CD4-positive, alpha-beta T cell treated with Interleukin-6 for 4 hours (primary cell): ENCODE data around the gene ITGA5.

Experiments
- DNase-seq: peaks from one replicate; pipeline ENCODE4 v3.0.0-alpha.2; 2020; ENCODE audit warnings: mixed read lengths

Gene ITGA5

DNA sequence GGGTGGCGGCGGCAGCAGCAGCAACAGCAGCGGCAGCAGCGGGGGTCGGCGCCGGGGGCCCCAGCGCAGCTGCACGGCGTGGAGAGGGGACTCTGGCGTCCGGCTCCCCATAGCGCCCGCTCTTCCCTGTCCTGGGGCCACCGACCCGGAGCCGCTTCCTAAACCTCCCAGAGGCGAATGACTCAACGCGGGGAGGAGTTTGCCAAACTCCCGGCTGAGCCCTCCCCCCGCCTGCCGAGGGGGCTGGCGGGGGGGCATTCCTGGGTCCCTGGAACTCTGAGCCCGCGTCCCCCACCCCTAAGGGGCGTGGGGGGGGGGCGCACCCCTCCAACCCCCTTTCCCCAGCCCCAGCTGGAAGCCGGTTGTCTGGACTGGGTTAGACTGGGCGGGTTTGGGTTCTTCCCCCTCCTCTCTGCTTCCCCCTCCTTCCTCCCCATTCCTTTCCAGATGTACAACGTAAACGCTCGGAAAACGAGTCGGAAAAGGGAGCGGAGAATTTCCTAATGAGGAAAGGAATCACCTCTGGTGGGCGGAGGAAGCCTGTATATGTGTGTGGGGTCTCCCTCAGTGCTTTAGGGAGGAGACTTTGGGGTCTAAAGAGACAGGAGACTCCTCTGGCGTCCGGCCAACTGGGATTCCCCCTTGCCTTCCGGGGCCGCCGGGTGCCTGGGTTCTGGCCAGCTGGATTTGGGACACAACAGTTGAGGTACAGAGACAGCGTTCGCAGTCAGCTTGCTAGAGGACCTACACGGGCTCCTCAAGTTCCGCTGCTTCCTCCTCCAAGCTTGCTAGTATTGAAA is at the start of gene ITGA5:
TSS of gene ITGA5 (minus strand) at position 179 of the 800 bp plus-strand sequence. CDS start at position 111, 68 bp downstream.
- peak; percentile 67 for DNase-seq

DNA sequence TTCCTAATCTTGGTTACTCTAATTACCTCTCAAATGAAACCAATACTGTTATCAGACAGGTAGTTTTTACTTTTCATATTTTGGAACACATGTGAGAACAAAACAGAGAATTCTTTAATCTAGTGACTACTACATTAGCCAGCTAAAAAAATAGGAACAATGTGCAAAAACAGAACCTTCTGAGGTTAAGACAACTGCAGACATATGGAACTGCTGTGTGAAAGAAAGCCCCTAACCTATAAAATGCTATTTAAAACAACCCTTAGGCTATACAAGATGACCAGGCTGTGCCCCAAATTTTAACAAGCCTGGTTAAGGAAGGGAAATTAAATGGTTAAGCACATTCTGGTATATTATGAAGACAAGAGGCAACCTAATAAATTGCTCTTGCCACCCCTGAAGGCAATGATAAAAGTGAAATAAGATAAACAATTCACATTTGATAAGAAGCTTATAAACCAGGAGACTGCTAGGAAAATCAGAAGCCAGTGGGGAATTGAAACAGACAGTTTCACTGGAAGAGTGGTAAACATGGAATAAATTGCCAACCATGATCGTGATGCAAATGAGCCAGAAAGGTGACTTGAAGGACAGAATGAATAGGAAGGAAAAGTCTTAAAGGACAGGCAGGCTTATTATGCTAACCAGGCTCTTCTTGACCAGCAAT is 46.9 kb upstream of the ITGA5 start:
- DNase-seq = no peak

DNA sequence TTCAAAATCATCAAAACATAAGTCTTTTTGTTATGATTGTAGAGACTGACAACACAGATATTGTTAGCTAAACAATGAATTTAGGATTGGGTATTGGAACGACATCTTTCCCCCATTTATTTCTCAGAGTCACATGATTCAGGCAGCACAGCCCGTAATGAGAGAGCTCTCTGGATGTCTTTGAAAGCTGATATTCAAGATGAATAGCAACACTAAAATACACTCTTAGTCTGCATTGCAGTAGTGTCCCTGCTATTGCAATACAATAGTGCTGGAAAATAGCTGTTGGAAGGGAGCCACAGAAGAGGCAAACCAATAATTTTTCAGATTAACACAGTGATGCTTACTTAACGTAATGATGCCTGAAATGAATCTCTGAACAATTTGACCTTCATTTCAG is 44.4 kb upstream of the ITGA5 start:
- no peak for DNase-seq

DNA sequence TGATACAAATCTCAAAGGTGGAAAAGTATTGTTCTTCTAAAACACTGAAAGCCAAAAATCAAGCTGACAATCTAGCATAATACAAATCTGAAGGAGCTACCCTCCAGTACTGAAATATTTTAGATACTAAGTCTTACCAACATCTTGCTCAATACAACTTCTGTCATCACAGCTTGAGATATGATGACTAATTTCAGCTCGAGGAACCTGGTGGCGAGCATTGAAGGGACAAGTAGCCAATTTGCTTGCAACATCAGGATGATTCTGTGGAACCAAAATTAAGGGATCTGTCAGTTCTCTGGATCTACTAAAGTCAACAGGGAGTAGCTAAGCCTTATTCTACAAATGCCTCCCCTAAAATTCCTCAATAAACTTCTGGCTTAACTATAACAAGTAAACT is 44.0 kb upstream of the ITGA5 start:
- no peak for DNase-seq

DNA sequence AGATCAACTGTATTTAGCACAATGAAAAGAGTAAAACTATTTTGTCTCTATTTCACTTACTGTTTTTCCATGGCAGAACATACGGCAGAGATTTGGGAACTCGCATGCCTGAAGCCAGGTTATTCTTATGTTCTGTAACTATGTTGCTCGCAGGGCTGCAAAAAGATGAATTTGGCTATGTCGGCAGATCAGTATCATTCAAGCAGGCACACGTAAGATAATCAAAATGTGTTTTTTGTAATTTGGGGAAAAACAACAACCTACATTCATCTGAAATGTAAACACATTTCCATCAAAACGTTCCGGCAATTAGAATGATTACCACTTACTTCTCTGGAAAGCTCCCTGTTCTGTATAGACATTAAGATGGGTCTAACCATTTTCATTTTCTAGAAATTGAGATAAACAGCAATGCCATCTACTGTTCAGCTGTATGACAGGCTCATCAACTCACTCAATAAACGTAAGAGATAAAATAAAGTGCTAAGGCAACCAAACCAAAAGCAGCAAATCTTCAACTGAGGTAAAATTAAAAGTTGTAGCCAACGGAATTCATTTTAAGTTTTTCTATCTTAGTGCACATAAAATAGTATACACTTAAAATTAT is 41.4 kb upstream of the ITGA5 start:
- DNase-seq = no peak

DNA sequence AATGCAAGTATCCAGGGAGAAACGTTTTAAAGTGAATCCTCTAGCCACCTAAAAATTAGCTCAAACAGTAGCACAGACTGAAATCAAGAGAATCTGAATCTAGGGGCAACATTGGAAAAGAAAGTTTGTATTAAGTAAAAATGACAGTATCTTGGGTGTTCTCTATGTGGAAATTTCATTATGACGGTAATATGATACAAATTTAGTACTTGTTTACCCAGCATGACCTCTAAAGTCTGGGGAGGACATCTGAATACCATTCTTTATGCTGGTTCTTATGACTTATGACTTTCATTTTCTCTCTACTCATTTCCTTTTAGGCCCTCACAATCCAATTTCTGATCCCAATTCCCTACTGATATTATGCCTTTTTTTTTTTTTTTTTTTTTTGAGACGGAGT is 40.3 kb upstream of the ITGA5 start:
- DNase-seq = no peak

DNA sequence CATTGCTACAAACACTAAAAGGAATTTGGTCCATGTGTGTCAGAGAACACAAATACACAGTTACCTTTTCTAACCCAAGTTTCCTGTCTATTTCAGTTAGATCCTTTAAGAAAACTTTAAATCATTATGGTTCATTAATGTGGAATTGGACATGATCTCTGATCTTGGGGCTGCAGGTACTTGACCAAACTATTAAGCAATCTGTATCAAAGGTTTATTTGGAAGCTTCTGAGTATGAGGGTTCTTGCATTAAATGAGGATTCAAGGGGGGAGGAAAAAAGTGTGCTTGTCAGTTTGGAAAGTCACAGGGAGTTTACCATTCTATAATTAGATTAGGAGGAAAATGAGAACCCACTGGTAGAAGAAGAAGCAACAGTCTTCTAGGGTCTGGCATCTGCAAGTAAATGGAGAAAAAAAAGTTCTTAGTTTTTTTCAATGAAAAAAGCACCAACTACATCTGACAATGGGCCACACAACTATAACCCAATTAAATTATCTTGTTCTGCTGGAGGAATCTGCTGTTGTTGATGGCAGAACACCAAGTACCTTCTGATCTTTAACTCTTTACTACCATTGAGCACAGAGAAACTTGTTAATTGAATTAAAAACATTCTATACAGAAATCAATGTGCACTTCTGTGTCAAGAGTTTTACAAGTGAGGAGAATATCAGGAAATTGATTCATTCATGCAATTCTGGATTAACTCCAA is 36.8 kb upstream of the ITGA5 start:
- DNase-seq = no peak

DNA sequence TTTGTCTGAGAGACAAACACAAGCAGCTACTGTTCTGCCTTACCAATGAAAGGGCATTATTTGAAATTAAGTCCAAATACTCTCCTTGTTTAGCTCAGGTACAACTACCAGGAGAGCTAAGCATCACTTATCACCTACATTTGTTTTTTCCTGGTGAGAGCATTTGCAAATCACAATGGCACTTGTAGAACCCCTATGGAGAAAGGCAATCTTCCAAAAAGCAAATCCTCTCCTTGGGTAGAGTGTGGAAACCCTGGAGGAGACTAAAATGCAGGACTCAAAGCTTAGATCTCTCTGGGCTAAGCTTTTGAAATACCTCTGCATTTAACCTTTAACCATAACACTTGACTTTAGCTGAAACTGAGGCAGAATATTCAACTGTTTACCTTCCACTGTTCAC is 33.6 kb upstream of the ITGA5 start:
- no peak for DNase-seq

DNA sequence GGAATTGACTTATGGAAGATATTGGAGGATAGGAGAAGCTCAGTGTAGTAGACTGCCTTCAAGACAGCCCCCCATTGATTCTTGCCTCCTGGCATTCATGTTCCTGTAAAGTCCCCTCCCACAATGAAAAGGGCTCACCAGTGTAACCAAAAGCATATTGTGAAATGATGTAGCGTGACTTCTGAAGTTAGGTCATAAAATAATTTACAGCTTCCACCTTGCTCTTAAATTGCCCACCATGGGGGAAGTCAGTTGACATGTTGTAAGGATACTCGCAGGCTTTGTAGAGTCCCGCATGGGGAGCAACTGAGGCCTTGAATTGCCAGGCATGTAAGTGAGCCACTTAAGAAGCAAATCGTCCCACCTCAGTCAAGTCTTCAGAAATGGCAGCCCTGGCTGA is 29.3 kb upstream of the ITGA5 start:
- no peak for DNase-seq

DNA sequence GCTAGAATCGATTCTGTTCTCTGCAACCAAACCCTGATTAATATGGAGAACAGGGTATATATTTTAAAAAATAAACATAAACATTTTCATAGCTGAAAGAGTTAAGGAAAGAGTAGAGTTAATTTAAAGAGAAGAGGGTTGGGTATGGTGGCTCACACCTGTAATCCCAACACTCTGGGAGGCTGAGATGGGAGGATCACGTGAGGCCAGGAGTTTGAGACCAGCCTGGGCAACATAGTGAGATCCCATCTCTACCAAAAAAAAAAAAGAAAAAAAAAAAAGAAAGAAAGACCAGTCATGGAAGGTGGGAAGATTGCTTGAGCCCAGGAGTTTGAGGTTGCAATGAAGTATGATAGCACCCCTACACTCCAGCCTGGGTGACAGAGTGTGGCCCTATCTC is 28.9 kb upstream of the ITGA5 start:
- no peak for DNase-seq

DNA sequence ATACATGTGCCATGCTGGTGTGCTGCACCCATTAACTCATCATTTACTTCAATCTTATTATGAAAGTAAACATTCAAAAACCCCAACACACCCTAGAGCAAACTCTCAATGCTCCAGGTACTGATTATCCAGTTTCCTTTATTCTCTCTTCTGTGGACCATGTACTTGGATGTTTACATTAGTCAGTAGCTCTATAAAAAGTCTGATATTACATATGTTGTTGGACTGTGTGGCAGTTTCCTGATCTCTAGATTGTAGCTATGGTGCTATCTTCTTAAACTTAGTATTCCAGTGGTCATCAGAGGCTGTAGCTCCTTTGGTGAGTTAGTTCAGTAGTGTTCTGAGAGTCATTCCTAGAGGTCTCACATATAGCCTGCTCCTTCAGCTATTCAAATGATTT is 25.1 kb upstream of the ITGA5 start:
- DNase-seq = no peak

DNA sequence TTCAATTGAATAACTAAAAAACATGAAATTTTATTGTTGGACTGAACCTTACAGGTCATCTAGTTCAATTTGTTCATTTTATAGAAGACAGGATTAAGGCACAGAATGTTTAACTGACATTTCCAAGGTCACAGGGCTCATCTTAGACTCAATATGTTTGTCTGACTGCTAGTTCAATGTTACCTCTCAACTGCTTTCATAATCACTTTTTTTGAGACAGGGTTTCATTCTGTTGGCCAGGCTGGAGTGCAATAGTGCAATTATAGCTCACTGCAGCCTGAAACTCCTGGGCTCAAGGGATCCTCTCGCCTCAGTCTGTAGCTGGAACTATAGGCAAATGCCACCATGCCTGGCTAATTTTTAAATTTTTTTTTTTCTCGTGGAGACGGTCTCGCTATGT is 24.4 kb upstream of the ITGA5 start:
- no peak for DNase-seq

DNA sequence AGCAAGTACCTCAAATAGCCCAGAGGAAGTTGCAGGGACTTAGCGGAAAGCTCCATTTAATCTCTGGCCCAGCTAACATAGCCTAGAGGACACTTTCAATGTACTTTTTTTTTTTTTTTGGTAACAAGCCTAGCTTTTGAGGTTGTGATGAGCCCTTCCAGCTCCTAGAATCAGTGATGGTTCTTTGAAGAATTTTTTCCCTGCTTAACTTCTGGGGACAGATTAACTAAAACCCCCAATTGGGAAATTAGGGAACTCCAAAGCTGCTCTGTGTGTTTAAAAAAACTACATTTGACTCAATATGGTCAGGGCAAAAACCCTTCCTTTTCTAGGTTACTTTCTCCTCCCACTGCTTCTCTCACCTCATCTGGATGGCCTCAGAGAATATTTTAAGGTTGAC is 23.9 kb upstream of the ITGA5 start:
- no peak for DNase-seq

DNA sequence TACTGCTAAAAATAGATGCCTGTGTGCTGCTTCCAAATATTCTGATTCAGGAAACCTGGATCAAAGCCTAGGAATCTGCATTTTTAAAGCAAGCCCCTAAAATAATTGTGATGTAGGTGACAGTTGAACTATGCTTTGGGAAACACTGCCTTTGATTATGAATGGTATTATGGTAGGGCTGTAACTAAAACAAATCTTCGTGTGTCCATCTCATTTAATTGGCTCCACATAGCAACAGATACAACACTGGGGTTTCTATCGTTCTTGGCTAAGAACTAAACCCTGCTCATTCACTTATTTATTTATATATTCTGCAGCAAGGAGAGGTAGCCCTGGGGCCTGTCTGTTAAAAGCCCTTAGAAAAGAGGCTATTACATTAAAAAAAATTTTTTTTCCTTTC is 23.0 kb upstream of the ITGA5 start:
- DNase-seq = no peak

DNA sequence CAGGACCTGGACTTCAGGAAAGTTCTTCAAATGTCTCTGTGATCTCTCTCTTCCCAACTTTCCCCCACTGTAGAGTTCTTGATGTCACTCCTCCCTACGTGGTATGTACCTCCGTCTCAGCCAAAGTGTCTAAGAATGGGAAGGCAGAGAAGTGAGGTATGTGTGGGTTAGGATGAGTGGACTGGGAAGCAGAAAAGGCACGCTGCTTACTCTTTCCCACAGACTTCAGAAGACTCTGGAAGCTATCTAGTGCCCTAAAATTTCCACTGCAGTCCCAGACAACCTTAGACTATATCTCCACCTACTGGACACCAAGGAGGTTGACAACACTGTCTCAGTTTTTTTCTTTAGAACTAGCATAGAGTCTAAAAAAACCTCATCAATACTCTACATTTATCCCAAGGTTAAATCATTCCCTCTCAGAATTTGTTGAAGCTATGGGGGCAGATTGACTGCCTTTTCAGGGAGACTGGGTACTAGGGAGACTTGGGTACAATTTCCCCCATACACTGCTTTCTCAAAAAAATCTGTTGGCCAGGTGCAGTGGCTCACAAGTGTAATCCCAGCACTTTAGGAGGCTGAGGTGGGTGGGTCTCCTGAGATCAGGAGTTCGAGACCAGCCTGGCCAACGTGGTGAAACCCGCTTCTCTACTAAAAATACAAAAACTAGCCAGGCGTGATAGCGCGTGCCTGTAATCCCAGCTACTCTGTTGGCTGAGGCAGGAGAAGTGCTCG is 20.6 kb upstream of the ITGA5 start:
- DNase-seq = no peak

DNA sequence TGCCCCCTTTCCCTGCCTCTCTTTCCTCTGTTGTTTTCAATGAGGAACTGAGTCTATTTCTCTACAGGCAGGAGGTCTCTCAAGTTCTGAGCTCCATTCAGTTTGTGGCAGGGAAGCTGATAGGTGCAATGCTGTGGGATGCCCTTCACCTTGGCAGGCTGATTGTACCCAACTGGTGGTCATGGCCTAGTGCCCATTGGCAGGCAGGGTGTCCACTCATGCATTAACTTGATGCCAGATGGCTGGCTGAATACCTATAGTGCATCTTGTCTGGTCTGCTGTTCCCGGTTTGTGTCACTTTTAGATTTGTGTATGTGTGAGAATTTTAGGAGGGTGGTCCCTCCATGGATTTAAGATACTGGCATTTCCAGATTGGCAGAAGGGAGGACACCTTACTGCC is 20.0 kb upstream of the ITGA5 start:
- no peak for DNase-seq

DNA sequence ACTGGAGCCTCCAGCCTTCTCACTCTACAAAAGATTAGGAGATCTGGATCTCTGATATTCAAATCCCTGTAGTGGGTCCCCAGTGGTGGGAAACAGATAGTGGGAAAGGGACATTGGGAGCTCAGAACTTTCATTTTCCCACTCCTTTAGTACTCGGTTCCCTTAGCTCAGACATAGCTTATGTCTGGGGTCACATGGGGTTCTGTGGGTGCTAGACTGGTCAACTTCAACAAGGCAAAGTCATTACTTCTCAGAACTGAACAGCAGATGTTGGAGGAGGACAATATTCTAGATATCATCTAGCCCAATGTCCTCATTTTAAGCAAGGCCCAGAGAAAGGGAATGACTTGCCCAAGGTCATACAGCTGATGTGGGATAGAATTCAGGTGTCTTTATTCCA is 19.5 kb upstream of the ITGA5 start:
- no peak for DNase-seq

DNA sequence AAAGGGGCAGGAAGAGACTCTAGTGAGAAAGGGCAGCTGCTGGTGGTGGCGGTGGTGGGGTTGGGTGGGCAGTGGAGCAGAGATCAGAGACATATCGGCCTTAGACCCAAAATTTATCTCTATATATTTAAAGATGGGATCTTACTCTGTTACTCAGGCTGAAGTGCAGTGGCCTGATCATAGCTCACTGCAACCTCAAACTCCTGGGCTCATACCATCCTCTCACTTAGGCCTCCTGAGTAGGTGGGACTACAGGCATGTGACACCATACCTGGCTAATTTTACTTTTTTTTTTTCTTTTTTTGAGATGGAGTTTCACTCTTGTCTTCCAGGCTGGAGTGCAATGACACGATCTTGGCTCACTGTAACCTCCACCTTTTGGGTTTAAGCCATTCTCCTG is 18.6 kb upstream of the ITGA5 start:
- DNase-seq = no peak

DNA sequence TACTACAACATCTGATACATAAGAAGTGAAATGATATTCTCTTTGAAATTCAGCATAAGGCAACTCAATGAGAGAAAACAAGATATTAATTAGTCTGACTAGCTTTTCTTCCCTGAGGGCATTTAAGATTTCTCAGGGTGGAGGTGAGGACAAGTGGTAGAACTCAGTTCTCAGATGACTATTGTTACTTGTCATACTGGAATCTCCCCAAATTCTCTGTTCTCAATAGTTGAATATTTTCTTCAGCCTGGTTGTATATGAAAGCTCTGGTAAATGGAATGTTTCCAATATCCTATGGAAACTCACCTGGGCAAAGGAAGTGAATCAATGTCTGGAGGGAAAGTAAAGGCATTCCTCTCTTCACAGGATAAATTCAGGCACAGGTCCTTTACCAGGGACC is 18.2 kb upstream of the ITGA5 start:
- DNase-seq = no peak

DNA sequence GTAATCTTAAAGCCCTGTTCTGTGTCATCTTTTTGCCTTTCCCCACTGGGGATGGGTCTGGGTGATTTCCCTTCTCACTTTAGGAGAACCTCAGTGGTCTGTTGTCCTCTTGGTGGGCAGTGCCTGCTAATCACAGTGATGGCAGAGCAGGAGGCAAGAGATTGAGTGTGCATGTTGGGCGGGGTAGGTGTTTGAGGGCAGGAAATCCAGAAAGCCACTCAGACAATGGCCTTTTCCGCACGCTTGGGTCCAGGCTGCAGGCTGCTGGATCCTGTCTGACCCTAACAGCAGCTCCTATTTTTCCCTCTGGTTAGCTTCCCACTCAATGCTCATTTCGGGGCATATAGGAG is 13.7 kb upstream of the ITGA5 start:
- DNase-seq = no peak

DNA sequence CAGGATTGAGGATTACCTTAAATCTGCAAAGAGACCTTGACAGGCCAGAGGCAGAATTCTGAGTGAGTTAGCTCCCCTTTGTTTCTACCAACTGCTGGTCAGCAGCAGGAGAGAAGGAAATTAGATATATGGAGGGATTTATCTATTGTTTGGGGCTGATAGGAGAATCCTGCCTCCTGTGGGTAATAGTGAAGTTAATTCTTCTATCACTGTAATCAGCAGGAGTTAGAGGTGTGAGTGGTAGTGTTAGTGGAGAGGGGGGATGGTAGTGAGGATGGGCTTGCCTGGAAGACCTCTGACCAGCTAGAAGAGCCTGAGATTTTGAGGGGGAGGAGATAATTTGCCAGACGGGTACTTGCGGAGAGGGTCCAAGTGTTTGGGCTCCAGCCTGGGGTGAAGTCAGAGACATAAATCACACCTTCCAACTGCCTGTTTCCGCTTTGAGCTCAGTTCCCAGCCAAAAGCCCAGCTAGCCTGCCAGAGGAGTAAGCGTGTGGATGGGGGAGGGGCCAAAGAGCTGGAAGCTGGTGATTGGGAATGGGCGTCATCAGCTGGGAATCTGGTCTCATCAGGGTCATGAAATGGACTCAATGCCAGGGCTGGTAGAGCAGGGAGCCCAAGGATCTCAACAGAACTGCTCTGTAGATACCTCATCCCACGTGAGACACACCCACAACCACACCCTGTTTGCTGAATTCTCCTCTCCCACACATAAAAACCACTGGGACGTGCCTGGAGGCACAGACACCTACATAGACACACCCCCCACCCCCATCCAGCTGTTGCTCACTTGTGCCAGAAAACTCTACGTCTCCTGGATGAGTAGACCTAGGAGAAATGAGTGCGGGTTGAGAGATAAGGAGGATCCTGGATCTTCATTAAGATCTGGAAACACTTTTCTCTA is 13.1 kb upstream of the ITGA5 start:
- DNase-seq = no peak
